Mesodermal cell (in vitro differentiated cells): ENCODE data around the gene CD300C.
"Not testable (repeated sequence)": the region's sequence is repeated elsewhere in the genome, so short reads cannot be mapped to it uniquely, and the experiment has no call there.

Experiments
- H3K27ac ChIP-seq: 2 replicates; pipeline ENCODE4 v1.7.0; 2013; ENCODE audit warnings: mild to moderate bottlenecking, low read depth, low read length, moderate library complexity; ENCODE audit not compliant: severe bottlenecking
- H3K36me3 ChIP-seq: 2 replicates; pipeline ENCODE4 v1.7.1; 2013; ENCODE audit warnings: mild to moderate bottlenecking, low read length, moderate library complexity; ENCODE audit not compliant: control insufficient read depth, insufficient read depth
- H3K4me1 ChIP-seq: one replicate; pipeline ENCODE4 v1.7.1; 2013; ENCODE audit warnings: mild to moderate bottlenecking, low read length; ENCODE audit not compliant: insufficient read depth, control insufficient read depth, poor library complexity, severe bottlenecking
- H3K4me3 ChIP-seq: 2 replicates; pipeline ENCODE4 v1.7.0; 2013; ENCODE audit warnings: low read length, control low read depth, mild to moderate bottlenecking; ENCODE audit not compliant: insufficient read depth, poor library complexity, severe bottlenecking; ENCODE audit errors: extremely low read depth
- H3K9me3 ChIP-seq: 2 replicates; pipeline ENCODE4 v1.7.1; 2013; ENCODE audit warnings: mild to moderate bottlenecking, low read length, moderate library complexity; ENCODE audit not compliant: control insufficient read depth
- WGBS, 2 experiments: methylation state at CpG; one replicate each; pipeline ENCODE4 v1.1.5; 2013; ENCODE audit warnings: missing lambda C conversion rate in 2 of 2; ENCODE audit not compliant: insufficient coverage in 2 of 2; 5-methylcytosine and 5-hydroxymethylcytosine counted together

The CD300C gene

DNA sequence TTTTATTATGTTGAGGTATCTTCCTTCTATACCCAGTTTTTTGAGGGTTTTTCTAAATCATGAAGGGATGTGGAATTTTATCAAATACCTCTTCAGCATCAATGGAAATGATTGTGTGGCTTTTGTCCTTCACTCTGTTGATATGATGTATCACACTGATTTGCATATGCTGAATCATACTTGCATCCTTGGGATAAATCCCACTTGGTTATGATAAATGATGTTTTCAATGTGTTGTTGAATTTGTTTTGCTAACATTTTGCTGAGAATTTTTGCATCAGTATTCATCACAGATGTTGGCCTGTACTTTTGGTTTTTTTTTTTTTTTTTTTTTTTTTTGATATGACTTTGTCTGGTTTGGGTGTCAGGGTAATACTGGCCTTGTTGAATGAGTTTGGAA is 37.8 kb downstream of the CD300C start:
- H3K4me3 ChIP-seq = no peak overlapping the region
- H3K27ac ChIP-seq = no peak overlapping the region
- H3K36me3 ChIP-seq = no peaks in the 10 kb centered on the region
- no peaks in the 10 kb centered on the region for H3K9me3 ChIP-seq
- no peaks in the 10 kb centered on the region for H3K4me1 ChIP-seq

DNA sequence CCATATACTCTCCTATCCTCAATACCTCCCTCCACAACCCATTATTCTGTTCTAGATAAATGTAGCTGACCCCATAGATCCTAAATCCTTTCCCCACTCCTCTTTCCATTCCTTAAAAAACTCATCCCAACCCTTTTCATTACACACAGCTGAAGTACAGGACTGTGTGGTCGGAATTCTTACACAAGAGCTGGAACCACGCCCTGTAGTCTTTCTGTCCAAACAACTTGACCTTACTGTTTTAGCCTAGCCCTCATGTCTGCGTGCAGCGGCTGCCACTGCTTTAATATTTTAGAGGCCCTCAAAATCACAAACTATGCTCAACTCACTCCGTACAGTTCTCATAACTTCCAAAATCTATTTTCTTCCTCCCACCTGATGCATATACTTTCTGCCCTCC is 42.0 kb downstream of the CD300C start:
- 84 to 95% methylated on average over 3 to 5 of the region's 5 CpGs for WGBS, 2 experiments
- H3K4me3 ChIP-seq, H3K9me3 ChIP-seq, H3K36me3 ChIP-seq, H3K27ac ChIP-seq, H3K4me1 ChIP-seq: not testable (repeated sequence)

DNA sequence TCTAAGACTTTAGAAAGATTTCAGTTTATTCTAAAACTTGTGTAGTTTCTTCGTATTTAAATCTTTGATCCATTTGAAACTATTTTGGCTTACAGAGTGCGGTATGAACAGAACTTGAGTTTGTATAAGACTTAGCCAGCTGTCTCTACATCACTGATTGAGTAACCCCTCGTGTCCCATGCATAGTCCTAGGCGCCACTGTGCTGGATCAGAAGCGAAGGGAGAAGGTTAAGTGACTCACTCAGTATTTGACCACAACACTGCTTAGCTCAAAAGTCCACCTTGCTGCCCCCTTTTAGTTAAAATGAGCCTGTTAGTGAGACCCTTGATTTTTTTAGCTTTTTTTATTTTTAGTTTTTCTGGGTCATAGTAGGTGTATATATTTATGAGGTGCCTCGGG is 43.1 kb downstream of the CD300C start:
- no peaks in the 10 kb centered on the region for H3K4me1 ChIP-seq
- 84 to 85% methylated on average over 4 to 5 of the region's 6 CpGs for WGBS, 2 experiments
- no peak overlapping the region for H3K4me3 ChIP-seq
- no peaks in the 10 kb centered on the region for H3K36me3 ChIP-seq
- no peaks in the 10 kb centered on the region for H3K9me3 ChIP-seq
- no peak overlapping the region for H3K27ac ChIP-seq

DNA sequence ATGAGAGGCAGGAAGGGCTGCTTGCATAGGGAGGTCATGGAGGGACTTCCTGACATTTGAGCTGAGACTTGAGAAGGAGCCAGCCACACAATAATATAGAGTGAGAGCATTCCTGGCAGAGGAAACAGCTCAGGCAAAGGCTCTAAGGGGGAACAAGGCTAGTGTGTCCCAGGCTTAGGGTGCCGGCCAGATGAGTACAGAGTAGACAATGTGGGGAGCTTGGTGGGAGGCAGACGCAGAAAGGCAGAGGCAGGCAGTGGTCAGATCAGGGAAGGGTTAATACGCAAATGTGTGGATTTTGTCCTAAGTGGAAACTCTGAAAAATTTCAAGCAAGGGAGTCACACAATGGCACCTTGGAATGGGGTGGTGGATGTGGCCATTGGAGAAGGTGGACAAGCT is 45.9 kb downstream of the CD300C start:
- Histone ChIP-seq H3K4me1 (no peaks in the 10 kb centered on the region), H3K27ac (no peak overlapping the region), H3K36me3 (no peaks in the 10 kb centered on the region), H3K9me3 (no peaks in the 10 kb centered on the region), H3K4me3 (no peak overlapping the region)
- 89 to 95% methylated on average over 3 of the region's 3 CpGs for WGBS, 2 experiments

DNA sequence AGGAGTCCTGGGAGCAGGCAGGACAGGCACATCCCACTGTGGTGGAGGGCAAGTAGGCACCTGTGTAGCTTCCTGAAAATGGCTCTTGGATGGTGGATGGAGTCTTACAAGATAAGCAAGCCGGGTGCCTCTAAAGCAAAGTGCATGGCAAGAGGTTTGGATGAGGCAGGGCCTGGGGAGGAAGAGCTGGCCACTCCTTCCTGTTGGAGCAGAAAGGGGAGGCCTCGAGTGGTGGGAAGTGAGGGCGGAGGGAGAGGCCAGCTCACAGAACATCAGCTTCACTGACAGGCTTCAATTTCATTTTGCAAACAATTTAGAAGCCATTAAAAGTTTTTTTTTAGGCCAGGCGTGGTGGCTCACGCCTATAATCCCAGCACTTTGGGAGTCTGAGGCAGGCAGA is 48.4 kb downstream of the CD300C start:
- Histone ChIP-seq H3K4me1 (no peaks in the 10 kb centered on the region), H3K4me3 (no peak overlapping the region), H3K9me3 (no peaks in the 10 kb centered on the region), H3K36me3 (no peaks in the 10 kb centered on the region), H3K27ac (no peak overlapping the region)
- WGBS, 2 experiments = 73 to 74% methylated on average over 3 to 5 of the region's 5 CpGs

DNA sequence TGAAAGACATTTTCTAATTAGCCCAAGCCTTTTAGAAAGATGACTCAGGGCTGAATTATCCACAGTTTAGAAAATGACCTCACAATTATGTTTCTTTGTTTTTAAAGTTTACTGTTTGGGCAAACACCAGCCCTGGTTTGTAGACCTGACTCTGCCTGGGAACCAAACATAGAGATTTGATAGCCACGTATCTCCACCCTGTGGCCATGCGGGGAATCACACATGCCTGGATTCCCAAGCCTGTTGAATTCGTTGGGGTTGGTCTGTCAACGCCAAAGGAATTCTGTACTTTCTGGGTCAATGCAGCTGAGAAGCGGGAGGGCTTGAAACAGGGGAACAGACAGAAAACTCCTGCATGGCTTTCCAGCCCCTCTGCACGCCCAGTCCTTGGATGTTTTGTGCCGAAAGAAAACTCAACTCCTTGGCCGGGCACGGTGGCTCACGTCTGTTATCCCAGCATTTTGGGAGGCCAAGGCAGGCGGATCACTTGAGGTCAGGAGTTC is 52.5 kb downstream of the CD300C start:
- Histone ChIP-seq H3K4me1 (no peaks in the 10 kb centered on the region), H3K4me3 (no peak overlapping the region), H3K9me3 (no peaks in the 10 kb centered on the region), H3K36me3 (no peaks in the 10 kb centered on the region), H3K27ac (no peak overlapping the region)
- 39 to 47% methylated on average over 10 to 11 of the region's 11 CpGs for whole genome bisulfite sequencing, 2 experiments

DNA sequence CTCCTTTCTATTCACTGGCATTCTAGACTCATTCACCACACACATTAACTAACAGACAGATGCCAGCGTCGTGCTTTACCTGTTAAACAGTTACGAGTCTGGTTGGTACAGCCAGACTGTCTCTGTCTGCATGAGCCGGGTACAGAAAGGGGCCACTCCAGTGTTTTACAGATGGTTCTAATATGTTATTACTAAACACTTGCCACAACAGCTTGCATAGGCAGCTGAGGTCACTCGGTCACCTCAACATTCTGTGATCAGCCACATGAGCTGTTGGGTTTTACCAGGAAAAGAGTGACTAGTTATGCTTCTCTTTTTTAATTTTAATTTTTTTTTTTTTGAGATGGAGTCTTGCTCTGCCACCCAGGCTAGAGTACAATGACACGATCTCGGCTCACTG is 54.3 kb downstream of the CD300C start:
- H3K4me3 ChIP-seq = no peak overlapping the region
- 87 to 88% methylated on average over 6 to 7 of the region's 7 CpGs for WGBS, 2 experiments
- H3K27ac ChIP-seq = no peak overlapping the region
- H3K9me3 ChIP-seq = no peaks in the 10 kb centered on the region
- H3K4me1 ChIP-seq = no peaks in the 10 kb centered on the region
- H3K36me3 ChIP-seq = no peaks in the 10 kb centered on the region
